SH-SY5Y (cell line): ENCODE data around the gene SCAPER.

ENCODE experiments used
- GATA2 ChIP-seq: IDR thresholded peaks from 2 replicates; pipeline ENCODE4 v1.6.1; 2011; ENCODE audit warnings: mild to moderate bottlenecking, low read depth, low read length
- GATA3 ChIP-seq: IDR thresholded peaks from 2 replicates; pipeline ENCODE4 v1.6.1; 2011; ENCODE audit warnings: low read depth, mild to moderate bottlenecking, low read length, moderate library complexity

Gene SCAPER

DNA sequence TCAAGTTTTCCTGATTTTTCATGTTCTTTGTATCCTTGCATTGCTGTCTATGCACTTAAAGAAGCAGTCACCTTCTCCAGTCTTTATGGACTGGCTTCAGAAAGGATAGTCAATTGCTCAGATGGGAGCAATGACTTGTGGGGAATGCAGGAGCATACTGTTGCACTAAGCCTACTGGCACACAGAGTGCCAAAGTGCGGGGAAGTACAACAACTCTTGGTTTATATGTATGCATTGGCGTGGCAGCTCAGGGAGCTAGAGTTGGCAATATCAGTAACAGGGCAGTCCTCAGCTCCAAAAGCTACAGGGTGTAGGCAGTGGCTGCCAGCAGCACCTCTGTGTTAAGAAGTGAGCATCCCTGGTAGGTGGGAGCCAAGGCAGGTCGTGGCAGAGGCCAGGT is 141.1 kb downstream of the SCAPER start:
- TF ChIP-seq GATA3, result no peak
- TF ChIP-seq GATA2, result no peak

DNA sequence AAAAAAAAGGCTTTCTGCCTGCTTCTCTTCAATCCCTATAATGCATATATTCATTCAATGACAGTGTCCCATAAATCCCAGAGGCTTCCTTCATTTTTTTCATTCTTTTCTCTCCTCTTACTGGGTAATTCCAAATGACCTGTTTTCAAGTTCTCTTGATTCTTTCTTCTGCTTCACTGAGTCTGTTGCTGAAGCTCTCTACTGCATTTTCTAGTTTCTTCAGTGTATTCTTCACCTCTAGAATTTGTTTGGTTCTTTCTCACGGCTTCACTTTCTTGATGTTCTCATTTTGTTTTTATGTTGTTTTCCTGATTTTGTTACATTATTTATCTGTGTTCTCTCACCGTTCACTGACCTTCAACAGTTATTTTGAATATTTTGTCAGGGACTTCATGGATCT is 141.6 kb downstream of the SCAPER start:
- TF ChIP-seq GATA2, result no peak
- no peak for TF ChIP-seq GATA3

DNA sequence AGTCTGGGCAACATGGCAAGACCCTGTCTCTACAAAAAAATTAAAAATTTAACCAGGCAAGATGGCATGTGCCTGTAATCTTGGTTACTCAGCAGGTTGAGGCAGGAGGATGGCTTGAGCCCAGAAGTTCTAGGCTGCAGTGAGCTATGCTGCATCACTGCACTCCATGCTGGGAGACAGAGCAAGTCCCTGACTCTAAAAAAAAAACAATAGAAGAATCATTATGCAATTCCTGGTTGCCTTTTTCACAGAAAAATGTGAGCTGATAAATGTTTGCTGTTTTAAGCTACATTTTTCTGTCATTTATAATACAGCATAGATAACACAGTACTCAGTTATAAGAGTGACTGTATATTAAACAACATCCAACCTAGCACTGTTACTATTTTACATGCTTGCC is 148.8 kb downstream of the SCAPER start:
- TF ChIP-seq GATA3 (no peak), GATA2 (no peak)

DNA sequence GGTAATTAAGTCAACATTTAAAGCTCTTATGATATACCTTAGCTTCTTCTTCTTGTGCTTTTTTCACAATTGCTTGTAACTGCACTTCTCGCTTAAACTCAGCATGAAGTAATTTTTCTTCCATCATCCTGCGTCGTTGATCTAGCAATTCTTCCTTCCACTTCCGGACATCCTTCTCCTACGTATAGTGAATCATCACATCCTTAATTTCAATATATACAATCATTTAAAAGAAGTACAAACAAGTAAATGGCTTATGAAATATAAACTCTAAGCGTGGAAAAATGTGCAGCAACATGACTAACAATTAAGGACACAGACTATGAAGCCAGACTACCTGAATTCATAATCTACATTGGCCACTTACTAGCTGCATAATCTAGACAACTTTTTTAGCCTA is 151.4 kb downstream of the SCAPER start:
- no peak for TF ChIP-seq GATA3
- TF ChIP-seq GATA2, result no peak

DNA sequence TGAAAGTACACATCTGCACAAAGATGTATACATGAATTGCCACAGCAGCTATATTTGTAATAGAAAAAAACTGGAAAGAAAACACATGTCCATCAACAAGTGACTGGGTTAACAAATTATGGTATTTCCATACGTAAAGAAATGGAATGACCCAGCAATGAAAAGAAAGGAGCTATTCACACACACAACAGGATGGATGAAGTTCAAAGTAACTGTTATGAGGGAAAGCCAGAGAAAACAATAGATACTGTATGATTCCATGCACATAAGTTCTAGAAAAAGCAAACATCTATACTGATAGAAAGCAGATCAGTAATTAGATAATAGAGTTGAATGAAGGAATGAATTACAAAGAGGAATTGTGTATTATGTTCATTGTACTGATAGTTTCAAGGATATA is 152.0 kb downstream of the SCAPER start:
- TF ChIP-seq GATA2 (no peak), GATA3 (no peak)

DNA sequence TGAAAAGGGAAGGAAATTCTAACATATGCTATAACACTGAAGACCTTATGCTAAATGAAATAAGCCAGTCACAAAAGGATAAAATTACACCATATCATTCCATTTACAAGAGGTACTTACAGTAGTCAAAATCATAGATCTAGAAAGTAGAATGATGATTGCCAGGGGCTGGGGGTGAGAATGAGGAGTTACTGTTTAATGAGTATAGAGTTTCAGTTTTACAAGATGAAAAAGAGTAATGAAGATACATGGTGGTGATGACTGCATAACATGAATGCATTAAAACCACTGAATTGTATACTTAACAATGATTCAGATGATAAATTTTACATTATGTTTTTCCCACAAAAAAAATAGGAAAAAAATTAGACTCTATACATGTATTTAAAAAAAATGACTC is 152.6 kb downstream of the SCAPER start:
- TF ChIP-seq GATA3, result no peak
- no peak for TF ChIP-seq GATA2

DNA sequence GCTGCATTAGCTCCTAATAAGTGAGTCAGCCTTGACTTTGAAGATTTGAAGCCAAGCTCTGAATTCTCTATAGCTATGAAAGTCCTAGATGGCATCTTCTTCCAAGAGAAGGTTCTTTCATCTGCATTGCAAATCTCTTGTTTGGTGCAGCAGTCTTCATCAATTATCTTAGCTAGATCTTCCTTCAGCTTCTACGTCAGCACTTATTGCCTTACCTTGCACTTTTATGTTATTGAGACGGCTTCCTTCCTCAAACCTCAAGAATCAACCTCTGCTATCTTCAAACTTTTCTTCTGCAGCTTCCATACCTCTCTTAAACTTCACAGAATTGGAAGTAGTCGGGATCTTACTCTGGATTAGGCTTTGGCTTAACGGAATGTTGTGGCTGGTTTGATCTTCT is 167.6 kb downstream of the SCAPER start:
- TF ChIP-seq GATA3 (no peak), GATA2 (no peak)

DNA sequence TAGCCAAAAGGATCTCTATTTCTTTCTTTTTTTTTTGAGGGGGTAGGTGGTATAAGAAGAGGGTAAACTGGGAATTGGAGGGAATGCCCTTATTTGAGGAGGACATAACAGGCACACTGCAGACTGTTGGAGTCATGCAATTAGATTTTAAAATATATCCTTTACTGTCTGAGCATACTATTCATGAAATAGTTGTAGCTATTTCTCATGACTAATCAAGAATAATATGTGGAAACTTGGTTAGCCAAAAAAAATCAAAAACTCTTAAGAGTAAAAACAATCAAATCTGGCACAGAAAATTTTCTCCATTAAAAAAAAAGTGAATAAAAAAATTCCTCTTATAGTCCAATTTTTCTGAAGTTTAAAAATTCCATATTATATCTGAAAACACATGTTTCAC is 174.9 kb downstream of the SCAPER start:
- TF ChIP-seq GATA3, result no peak
- no peak for TF ChIP-seq GATA2

DNA sequence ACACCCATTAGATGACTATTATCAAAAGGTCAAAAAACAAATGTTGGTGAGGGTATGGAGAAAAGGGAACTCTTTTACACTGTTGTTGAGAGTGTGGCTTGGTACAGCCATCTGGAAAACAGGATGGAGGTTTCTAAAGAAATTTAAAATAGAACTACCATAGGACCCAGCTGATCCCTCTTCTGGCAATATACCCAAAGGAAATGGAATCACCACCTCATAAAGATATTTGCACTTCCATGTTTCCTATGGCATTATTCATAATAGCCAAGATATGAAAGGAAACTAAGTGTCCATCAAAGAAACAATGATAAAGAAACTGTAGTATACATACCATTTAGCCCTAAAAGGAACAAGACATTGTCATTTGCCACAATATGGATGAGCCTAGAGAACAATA is 186.3 kb downstream of the SCAPER start:
- TF ChIP-seq GATA2, result no peak
- TF ChIP-seq GATA3, result no peak

DNA sequence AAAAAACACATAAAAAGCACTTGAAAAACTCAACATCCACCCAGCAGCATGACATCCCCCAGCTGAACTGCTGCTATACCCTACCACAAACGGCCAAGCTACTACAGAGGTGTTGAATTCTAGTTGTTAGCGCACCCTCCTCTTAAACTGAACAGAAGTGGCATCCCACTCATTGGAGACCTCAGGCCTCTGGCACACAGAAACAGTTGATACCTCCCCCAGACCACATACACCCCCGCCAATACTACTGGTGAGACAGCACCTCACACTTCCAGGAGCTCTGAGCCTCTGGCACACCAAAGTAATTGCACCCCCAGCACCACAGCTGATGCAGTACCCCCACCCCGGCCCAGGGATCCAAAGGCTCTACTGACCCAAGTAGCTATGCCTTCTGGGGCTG is 190.2 kb downstream of the SCAPER start:
- TF ChIP-seq GATA3, result no peak
- no peak for TF ChIP-seq GATA2

DNA sequence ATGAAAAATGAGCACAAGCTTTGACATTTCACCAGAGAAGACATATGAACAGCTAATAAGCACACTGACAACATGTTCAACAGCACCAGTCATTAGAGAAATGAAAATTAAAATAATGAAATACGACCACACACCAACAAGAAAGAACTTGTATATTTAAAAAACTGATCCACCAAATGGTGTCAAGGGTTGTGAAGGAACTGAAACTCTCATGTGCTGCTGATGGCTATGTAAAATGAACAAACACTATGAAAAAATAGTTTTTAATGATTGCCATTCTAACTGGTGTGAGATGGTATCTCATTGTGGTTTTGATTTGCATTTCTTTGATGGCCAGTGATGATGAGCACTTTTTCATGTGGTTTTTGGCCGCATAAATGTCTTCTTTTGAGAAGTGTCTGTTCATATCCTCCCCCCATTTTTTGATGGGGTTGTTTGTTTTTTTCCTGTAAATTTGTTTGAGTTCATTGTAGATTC is 193.8 kb downstream of the SCAPER start:
- TF ChIP-seq GATA2 (no peak), GATA3 (no peak)

DNA sequence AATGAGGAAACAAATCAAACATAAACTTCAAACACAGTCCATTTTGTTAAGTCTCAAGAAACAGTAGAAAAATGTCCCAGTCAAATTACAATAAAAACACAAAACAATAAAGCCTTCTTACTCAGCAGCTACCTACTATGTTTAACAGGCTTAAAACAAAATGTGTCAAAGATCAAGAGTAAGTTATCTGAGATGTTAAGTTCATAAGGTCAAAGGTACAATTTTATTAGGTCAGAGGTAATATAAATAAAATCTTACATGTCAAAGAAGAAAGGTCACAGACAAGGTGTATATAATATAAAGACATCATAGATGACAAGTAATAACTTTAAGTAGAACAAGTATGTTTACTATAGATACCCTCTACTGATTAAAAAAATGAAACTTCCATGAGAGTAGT is 208.3 kb downstream of the SCAPER start:
- no peak for TF ChIP-seq GATA3

DNA sequence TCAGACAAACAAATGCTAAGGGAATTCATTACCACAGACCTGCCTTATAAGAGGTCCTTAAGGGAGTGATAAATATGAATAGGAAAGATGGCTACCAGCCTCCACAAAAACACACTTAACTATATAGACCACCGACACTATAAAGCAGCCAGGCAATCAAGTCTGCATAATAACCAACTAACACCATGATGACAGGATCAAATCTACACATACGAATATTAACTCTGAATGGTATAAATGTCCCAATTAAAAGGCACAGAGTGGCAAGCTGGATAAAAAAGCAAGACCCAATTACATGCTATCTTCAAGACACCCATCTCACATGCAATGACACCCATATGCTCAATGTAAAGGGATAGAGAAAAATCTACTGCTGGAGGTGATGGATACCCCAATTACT is 221.1 kb downstream of the SCAPER start:
- TF ChIP-seq GATA3 (no peak), GATA2 (no peak)

DNA sequence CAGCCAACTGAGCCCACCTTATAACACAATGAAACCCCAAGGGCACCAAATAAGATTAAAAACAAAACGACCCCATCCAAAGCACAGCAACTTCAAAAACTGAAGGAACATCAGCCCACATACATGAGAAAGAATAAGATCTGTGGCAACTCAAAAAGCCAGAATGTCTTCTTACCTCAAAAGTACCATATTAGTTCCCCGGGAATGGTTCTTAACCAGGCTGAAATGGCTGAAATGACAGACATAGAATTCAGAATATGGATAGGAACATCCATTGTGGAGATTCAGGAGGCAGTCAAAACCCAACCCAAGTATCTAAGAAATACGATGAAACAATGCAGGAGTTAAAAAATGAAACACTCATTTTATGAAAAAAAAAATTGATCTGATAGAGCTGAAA is 222.3 kb downstream of the SCAPER start:
- TF ChIP-seq GATA2, result no peak
- TF ChIP-seq GATA3, result no peak

DNA sequence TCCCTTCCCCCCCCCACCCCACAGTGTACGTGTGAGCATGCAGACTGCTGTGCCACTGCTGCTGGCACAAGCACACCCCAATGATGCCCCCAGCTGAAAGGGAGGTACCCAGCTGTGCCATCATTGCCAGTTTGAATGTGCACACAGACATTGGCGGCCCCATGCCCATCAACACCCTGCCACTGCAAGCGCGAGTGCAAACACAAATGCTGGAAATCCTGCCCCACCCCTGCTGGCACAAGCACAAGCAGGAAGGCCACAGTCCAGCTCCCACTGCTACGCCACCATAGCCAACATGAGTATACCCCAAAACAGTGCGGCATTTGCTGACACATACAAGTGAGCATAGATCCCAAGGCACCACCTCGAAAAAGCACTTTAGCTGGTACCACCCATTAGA is 222.9 kb downstream of the SCAPER start:
- TF ChIP-seq GATA3 (no peak), GATA2 (no peak)

DNA sequence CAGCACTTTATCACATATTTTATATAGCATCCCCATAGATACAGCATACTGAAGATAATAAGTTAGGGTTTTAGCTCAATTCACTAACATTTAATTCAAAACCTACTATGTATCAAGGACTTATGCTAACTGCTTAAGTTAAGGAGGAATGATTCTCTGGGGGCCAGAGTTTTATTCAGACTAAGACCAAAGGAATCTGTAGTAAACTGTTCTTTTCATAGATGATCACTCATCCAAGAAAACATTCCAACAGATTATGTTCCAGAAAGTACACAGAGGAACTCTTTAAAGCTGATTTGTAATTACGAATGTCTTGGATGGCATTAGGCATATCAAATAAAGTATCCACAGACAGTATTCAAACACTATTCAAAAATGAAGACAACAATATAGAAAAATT is 226.4 kb downstream of the SCAPER start:
- TF ChIP-seq GATA2 (no peak), GATA3 (no peak)

DNA sequence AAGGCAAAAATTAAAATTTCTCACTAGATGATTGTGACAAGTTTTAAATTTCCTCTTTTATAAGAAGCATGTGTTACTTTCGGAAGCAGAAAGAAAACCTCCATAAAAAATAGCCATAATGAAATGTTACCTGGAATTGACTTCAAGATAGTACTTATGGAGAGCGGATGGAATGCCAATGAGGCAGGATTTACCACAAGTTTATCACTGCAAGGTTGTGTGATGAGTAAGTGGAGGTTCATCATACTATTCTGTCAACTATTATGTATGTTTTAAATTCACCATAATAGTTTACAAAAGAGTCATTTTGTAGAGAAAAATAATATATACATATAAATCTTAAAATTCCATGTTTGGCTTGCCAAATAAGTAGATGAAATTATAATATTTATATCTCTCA is 230.3 kb downstream of the SCAPER start:
- TF ChIP-seq GATA2 (no peak), GATA3 (no peak)
